ENCODE measurements around the gene LDB3. TPM values are rescaled to one million over a fixed set of nuclear protein-coding genes. Genes with fewer than 3 reads are reported as not detected.
A peak's percentile ranks its signal among the peaks of the same experiment; 100 is the strongest.

The LDB3 gene
- total RNA-seq, 4 donors from 2014 or later, result 2.2 to 32.5 (median 2.9) TPM

DNA sequence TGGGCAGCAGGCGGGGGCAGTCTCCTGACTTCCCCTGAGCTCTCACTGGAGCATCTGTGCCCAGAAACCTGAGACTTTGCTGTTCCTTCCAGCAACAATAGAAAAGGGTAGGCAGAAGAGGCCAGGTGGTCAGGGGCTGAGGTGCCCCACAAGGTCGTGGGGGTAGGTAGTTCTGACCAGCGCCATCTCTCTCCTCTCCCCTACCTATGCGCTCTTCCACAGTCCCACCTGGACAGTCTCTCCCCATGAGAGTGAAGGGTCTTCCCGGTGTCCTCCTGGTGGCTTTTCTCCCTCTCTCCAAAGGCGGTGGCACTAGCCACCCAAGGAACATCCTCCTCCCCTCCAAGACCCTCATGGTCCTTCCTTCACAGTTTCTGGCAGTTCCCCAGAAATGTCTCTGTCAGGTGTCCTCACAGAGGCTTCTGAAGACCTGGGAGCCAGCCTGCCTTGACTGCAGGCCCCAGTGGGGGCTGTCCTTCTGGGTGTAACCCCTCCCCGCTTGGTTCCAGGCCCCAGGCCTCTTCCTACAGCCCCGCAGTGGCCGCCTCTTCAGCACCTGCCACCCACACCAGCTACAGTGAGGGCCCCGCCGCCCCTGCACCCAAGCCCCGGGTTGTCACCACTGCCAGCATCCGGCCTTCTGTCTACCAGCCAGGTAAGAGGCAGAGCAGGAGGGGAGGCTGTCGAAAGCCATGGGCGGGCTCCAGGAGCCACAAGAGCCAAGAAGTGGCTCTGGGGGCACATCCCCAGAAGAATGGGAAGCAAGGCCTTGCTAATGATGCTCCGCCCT lies 41.3 kb downstream of the LDB3 start:
- no peak for DNase-seq
- Histone ChIP-seq H3K4me3 (no peak overlapping the region), H3K27ac (peak overlapping the region; percentile 93 to 98 (median 97)), H3K9me3 (no peaks in the 10 kb centered on the region), H3K27me3 (no peaks in the 10 kb centered on the region), H3K36me3 (no peaks in the 10 kb centered on the region), H3K4me1 (peaks cover 8 to 15% (median 13%) of the 10 kb centered on the region in 4 donors)
- 91% methylated on average over 14 of the region's 16 CpGs; no CpG with 5 or more reads in 1 of the 2 donors for WGBS, 2 donors (ENCODE audit: low coverage in 1 of 2)
- in situ Hi-C loops (cut with MboI; ENCODE audit: low pct_ligation_motif_present in 1 of 4, low pct_unique_long_range_greater_than_20kb in 1 of 4, low sequenced_read_pairs in 3 of 4) (loop anchor here in 2 of 4 donors (5.0 to 10.0 kb wide), 2 partner anchors 193 to 195 kb away; no protein-coding TSS in a partner anchor), intact Hi-C loops (cut with DNase I; ENCODE audit: low total_unique reads) (loop anchor here (2.0 to 5.0 kb wide), 2 partner anchors 48 to 191 kb away; partner anchors contain the start of gene BMPR1A)
- no peak for TF ChIP-seq POLR2A (IDR thresholded peaks at IDR 0.05)
- no peak for TF ChIP-seq CTCF (IDR thresholded peaks at IDR 0.05)
- TF ChIP-seq EP300 (IDR thresholded peaks at IDR 0.05; ENCODE audit: low read depth), result no peak
- no peak for TF ChIP-seq POLR2AphosphoS5 (IDR thresholded peaks at IDR 0.05)

DNA sequence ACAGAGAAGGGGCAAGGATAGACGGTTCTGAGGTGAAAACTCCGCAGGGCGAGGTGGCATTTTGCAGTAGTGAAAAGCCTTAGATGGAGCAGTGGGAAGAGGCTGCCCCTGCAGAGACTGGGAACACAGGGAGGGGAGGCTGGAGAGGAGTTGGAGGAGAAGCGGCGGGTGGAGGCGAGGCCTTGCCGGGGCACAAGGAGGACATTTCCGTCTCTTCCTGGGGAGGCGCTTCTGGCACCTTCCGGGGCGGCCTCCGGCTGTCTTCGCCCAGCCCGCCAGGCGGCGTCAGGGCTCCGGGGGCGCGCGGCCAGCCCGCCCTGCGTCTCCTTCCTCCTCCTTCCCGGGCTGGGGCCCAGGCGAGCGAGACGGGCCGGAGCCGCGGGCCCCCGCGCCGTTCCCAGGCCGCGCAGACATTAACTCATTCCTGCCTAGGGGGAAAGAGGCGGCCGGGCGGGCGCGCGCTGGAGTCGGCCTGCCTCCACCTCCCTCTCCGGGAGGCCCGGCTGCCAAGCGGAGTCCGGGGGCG lies 42.7 kb downstream of the LDB3 start:
- Histone ChIP-seq H3K36me3 (no peaks in the 10 kb centered on the region), H3K9me3 (no peaks in the 10 kb centered on the region), H3K4me1 (peaks cover 8 to 15% (median 13%) of the 10 kb centered on the region in 4 donors), H3K27ac (peak overlapping the region; percentile 93 to 98 (median 97)), H3K4me3 (peak overlapping the region; percentile 63 to 89 (median 77)), H3K27me3 (no peaks in the 10 kb centered on the region)
- TF ChIP-seq CTCF (IDR thresholded peaks at IDR 0.05), result peak; percentile 76 to 97 (median 82)
- peak; percentile 71 for TF ChIP-seq POLR2A (IDR thresholded peaks at IDR 0.05)
- TF ChIP-seq EP300 (IDR thresholded peaks at IDR 0.05; ENCODE audit: low read depth), result no peak
- TF ChIP-seq POLR2AphosphoS5 (IDR thresholded peaks at IDR 0.05), result peak; percentile 55 to 79 (median 77)
- WGBS, 2 donors (ENCODE audit: low coverage in 1 of 2), result 15% methylated on average over 14 of the region's 46 CpGs; no CpG with 5 or more reads in 1 of the 2 donors
- peak; percentile 91 for DNase-seq
- in situ Hi-C loops (cut with MboI; ENCODE audit: low pct_ligation_motif_present in 1 of 4, low pct_unique_long_range_greater_than_20kb in 1 of 4, low sequenced_read_pairs in 3 of 4), result no loop called here
- intact Hi-C loops (cut with DNase I; ENCODE audit: low total_unique reads), result loop anchor here (2.0 to 5.0 kb wide), 2 partner anchors 46 to 190 kb away; partner anchors contain the start of gene BMPR1A

DNA sequence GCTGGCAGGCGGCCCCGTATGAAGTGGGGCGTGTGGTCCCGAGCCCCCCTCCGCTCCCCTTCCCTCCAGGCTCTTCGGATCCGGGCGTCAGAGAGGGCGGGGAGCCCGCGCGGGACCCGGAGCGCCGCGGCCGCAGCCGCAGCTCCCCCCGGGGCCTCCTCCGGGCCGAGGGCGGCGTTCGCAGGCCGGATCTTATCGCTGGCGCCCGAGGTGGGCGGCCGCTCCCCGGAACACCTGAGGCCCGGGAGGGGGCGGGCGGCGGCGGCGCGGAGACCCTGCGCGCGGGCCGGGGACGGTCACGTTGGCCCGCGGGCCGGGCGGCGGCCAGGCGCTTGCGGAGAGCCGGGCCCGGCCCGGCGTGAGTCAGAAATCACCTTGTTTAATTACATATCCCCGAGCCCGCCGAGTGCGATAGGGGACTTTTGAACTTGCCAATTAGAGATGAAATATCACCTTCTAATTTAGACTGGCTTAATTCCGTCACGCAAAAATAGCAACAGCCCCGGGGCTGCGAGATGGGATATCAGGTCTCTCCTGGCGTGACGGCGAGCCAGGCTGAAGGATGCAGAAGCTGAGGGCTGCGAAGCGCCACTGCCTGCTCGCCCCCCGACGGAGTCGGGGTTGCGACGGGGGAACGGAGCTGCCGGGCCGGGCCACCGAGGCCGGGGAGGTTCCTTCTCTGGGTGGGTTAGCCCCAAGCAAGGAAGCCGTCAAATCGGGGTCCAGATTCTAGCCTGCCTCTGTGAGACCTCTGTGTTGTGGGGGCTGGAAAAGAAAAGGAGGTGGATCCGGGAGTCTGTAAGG lies 43.4 kb downstream of the LDB3 start:
- H3K27me3 ChIP-seq, result no peaks in the 10 kb centered on the region
- no peaks in the 10 kb centered on the region for H3K9me3 ChIP-seq
- intact Hi-C loops (cut with DNase I; ENCODE audit: low total_unique reads), result loop anchor here (2.0 to 5.0 kb wide), 2 partner anchors 46 to 189 kb away; partner anchors contain the start of gene BMPR1A
- H3K4me3 ChIP-seq, result peak overlapping the region; percentile 63 to 89 (median 77)
- in situ Hi-C loops (cut with MboI; ENCODE audit: low pct_ligation_motif_present in 1 of 4, low pct_unique_long_range_greater_than_20kb in 1 of 4, low sequenced_read_pairs in 3 of 4), result no loop called here
- H3K4me1 ChIP-seq, result peaks cover 8 to 15% (median 13%) of the 10 kb centered on the region in 4 donors
- no peaks in the 10 kb centered on the region for H3K36me3 ChIP-seq
- H3K27ac ChIP-seq, result peak overlapping the region; percentile 93 to 98 (median 97)
- WGBS, 2 donors (ENCODE audit: low coverage in 1 of 2), result 0% methylated on average over 63 of the region's 82 CpGs; no CpG with 5 or more reads in 1 of the 2 donors
- TF ChIP-seq EP300 (IDR thresholded peaks at IDR 0.05; ENCODE audit: low read depth) (no peak), POLR2AphosphoS5 (IDR thresholded peaks at IDR 0.05) (no peak), CTCF (IDR thresholded peaks at IDR 0.05) (no peak), POLR2A (IDR thresholded peaks at IDR 0.05) (no peak)
- peak; percentile 56 for DNase-seq
